H9 (cell line): ENCODE measurements around the gene TMTC1. TPM values are rescaled to one million over a fixed set of nuclear protein-coding genes. Genes with fewer than 3 reads are reported as not detected.

Source experiments
- DNase-seq: peaks from one replicate; pipeline ENCODE4 v3.0.0-alpha.2; 2017
- H2AFZ ChIP-seq: one replicate; pipeline ENCODE4 v1.6.1; 2013; ENCODE audit warnings: mild to moderate bottlenecking, low read length, control low read depth, moderate library complexity
- H2AK5ac ChIP-seq: 2 replicates; pipeline ENCODE4 v1.6.1; 2013; ENCODE audit warnings: low read length, control low read depth, mixed read lengths; ENCODE audit not compliant: insufficient read length
- H2BK120ac ChIP-seq: one replicate; pipeline ENCODE4 v1.6.1; 2013; ENCODE audit warnings: low read depth, mild to moderate bottlenecking, low read length, control low read depth, inconsistent platforms; ENCODE audit not compliant: poor library complexity, severe bottlenecking
- H2BK12ac ChIP-seq: 2 replicates; pipeline ENCODE4 v1.6.1; 2013; ENCODE audit warnings: low read length, control low read depth, mixed read lengths, low read depth; ENCODE audit not compliant: insufficient read length
- H2BK15ac ChIP-seq: 2 replicates; pipeline ENCODE4 v1.6.1; 2013; ENCODE audit warnings: low read depth, low read length, control low read depth
- H2BK20ac ChIP-seq: one replicate; pipeline ENCODE4 v1.6.1; 2013; ENCODE audit warnings: low read depth, mild to moderate bottlenecking, low read length, control low read depth, inconsistent platforms; ENCODE audit not compliant: poor library complexity, severe bottlenecking
- H2BK5ac ChIP-seq: 2 replicates; pipeline ENCODE4 v1.6.1; 2013; ENCODE audit warnings: low read length, control low read depth, mixed read lengths; ENCODE audit not compliant: insufficient read length
- H3K14ac ChIP-seq: 2 replicates; pipeline ENCODE4 v1.6.1; 2013; ENCODE audit warnings: low read length, control low read depth; ENCODE audit not compliant: insufficient read depth
- H3K18ac ChIP-seq: 2 replicates; pipeline ENCODE4 v1.6.1; 2013; ENCODE audit warnings: low read depth, mild to moderate bottlenecking, mixed read lengths, low read length, control low read depth; ENCODE audit not compliant: insufficient read length
- H3K23ac ChIP-seq: 2 replicates; pipeline ENCODE4 v1.6.1; 2013; ENCODE audit warnings: low read length, control low read depth, mixed read lengths, low read depth; ENCODE audit not compliant: insufficient read length
- H3K23me2 ChIP-seq: 2 replicates; pipeline ENCODE4 v1.6.1; 2013; ENCODE audit warnings: low read depth, mild to moderate bottlenecking, mixed read lengths, low read length, control low read depth; ENCODE audit not compliant: insufficient read length, poor library complexity, severe bottlenecking
- H3K27ac ChIP-seq: 2 replicates; pipeline ENCODE4 v1.5.1; 2013; ENCODE audit warnings: low read length, control low read depth, mixed read lengths, low read depth; ENCODE audit not compliant: insufficient read length
- H3K27me3 ChIP-seq: 2 replicates; pipeline ENCODE4 v1.6.1; 2013; ENCODE audit warnings: low read length, control low read depth, inconsistent platforms; ENCODE audit not compliant: insufficient read depth
- H3K4ac ChIP-seq: 2 replicates; pipeline ENCODE4 v1.6.1; 2013; ENCODE audit warnings: low read depth, mild to moderate bottlenecking, control low read depth, inconsistent platforms, low read length, moderate library complexity
- H3K4me1 ChIP-seq: 2 replicates; pipeline ENCODE4 v1.6.1; 2013; ENCODE audit warnings: low read length, control low read depth, inconsistent platforms; ENCODE audit not compliant: insufficient read depth
- H3K4me2 ChIP-seq: 2 replicates; pipeline ENCODE4 v1.6.1; 2013; ENCODE audit warnings: low read length, control low read depth, mixed read lengths; ENCODE audit not compliant: insufficient read length, insufficient read depth
- H3K56ac ChIP-seq: 2 replicates; pipeline ENCODE4 v1.6.1; 2013; ENCODE audit warnings: low read depth, mild to moderate bottlenecking, mixed read lengths, low read length, control low read depth; ENCODE audit not compliant: insufficient read length
- H3K79me1 ChIP-seq: 2 replicates; pipeline ENCODE4 v1.6.1; 2013; ENCODE audit warnings: low read depth, mild to moderate bottlenecking, moderate library complexity, low read length, control low read depth, inconsistent platforms; ENCODE audit not compliant: insufficient read depth, poor library complexity, severe bottlenecking
- H3K79me2 ChIP-seq: 2 replicates; pipeline ENCODE4 v1.6.1; 2013; ENCODE audit warnings: low read length, control low read depth, inconsistent platforms; ENCODE audit not compliant: insufficient read depth
- H3K9ac ChIP-seq: 2 replicates; pipeline ENCODE4 v1.6.1; 2013; ENCODE audit warnings: low read length, control low read depth, mixed read lengths; ENCODE audit not compliant: insufficient read length; ENCODE audit errors: extremely low read depth
- H3K9me3 ChIP-seq: one replicate; pipeline ENCODE4 v1.6.1; 2013; ENCODE audit warnings: low read depth, low read length, inconsistent platforms; ENCODE audit not compliant: control insufficient read depth
- H3T11ph ChIP-seq: one replicate; pipeline ENCODE4 v1.6.1; 2013; ENCODE audit warnings: mild to moderate bottlenecking, low read length, control low read depth, inconsistent platforms
- H4K20me1 ChIP-seq: one replicate; pipeline ENCODE4 v1.6.1; 2013; ENCODE audit not compliant: control insufficient read depth, insufficient read length, insufficient read depth
- H4K5ac ChIP-seq: 2 replicates; pipeline ENCODE4 v1.6.1; 2013; ENCODE audit warnings: low read depth, mild to moderate bottlenecking, mixed read lengths, low read length, control low read depth; ENCODE audit not compliant: insufficient read length
- H4K8ac ChIP-seq: replicated peaks from 2 replicates; pipeline ENCODE4 v1.6.1; 2013; ENCODE audit warnings: low read length, control low read depth, mixed read lengths, low read depth; ENCODE audit not compliant: insufficient read length
- H4K91ac ChIP-seq: 2 replicates; pipeline ENCODE4 v1.6.1; 2013; ENCODE audit warnings: low read depth, mild to moderate bottlenecking, moderate library complexity, mixed read lengths, low read length, control low read depth; ENCODE audit not compliant: insufficient read length
- H3K27ac Mint-ChIP-seq, 3 experiments: 2 replicates in 2 of 3; 3 replicates in 1 of 3; pipeline ENCODE4 v1.8.0; 2020 to 2021; ENCODE audit warnings: mixed read lengths in 3 of 3, mild to moderate bottlenecking in 1 of 3, moderate library complexity in 1 of 3
- H3K27me3 Mint-ChIP-seq: 2 replicates; pipeline ENCODE4 v1.8.0; 2021; ENCODE audit warnings: low read depth, mild to moderate bottlenecking, moderate library complexity, mixed read lengths
- H3K36me3 Mint-ChIP-seq, 3 experiments: 2 replicates in 2 of 3; 3 replicates in 1 of 3; pipeline ENCODE4 v1.8.0; 2020 to 2021; ENCODE audit warnings: low read depth in 3 of 3, mixed read lengths in 3 of 3; ENCODE audit not compliant: insufficient read depth in 1 of 3
- H3K4me1 Mint-ChIP-seq, 2 experiments: 2 replicates each; pipeline ENCODE4 v1.8.0; 2020; ENCODE audit warnings: mixed read lengths in 2 of 2
- H3K4me3 Mint-ChIP-seq, 2 experiments: 2 replicates in 1 of 2; 3 replicates in 1 of 2; pipeline ENCODE4 v1.8.0; 2020 to 2021; ENCODE audit warnings: mild to moderate bottlenecking in 2 of 2, mixed read lengths in 2 of 2, moderate library complexity in 1 of 2
- H3K9me3 Mint-ChIP-seq, 2 experiments: 2 replicates in 1 of 2; 3 replicates in 1 of 2; pipeline ENCODE4 v1.8.0; 2020; ENCODE audit warnings: mild to moderate bottlenecking in 2 of 2, mixed read lengths in 2 of 2, moderate library complexity in 1 of 2
- WGBS: extraction: QIAGEN DNeasy Blood & Tissue Kit; methylation state at CpG from one replicate; pipeline ENCODE4 v1.1.7; 2013; ENCODE audit warnings: missing lambda C conversion rate, low lambda C conversion rate, mixed read lengths; ENCODE audit not compliant: insufficient read length; ENCODE audit errors: extremely low coverage; 5-methylcytosine and 5-hydroxymethylcytosine counted together
- total RNA-seq: library from RNA; stranded (reverse); gene quantifications from 2 replicates; pipeline ENCODE4 v1.2.1, GENCODE V29; 2021
- TF ChIP-seq, protein P1 (sequence below): fragments of 200-600 bp; sonication (generic); conservative IDR thresholded peaks from 3 replicates; pipeline ENCODE4 v1.8.0; 2021; ENCODE audit warnings: antibody characterized with exemption, mild to moderate bottlenecking

Gene TMTC1
- total RNA-seq, 1 experiment from 2014 or later, result 16.1 TPM

DNA sequence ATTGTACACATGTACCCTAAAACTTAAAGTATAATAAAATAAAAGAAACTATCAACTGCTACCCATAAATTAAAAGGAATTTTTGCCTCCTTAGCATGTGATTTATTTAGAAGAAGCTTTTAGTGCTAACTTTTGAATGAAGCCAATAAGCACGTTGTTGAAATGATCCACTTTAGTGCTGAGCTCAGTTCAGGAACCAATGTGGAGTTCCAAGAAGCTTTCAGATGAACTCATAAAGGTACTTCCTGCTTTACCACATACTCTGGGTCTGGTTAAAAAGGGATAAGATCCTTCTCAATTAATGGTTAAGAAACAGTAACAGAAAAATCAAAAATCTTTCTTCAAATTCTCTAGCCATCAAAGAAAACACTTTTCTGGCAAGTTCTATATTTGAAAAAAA lies 39.4 kb downstream of the TMTC1 start:
- no peak overlapping the region for H4K91ac ChIP-seq
- H2AFZ ChIP-seq, result no peak overlapping the region
- no peak overlapping the region for H4K8ac ChIP-seq
- TF ChIP-seq, protein P1, sequence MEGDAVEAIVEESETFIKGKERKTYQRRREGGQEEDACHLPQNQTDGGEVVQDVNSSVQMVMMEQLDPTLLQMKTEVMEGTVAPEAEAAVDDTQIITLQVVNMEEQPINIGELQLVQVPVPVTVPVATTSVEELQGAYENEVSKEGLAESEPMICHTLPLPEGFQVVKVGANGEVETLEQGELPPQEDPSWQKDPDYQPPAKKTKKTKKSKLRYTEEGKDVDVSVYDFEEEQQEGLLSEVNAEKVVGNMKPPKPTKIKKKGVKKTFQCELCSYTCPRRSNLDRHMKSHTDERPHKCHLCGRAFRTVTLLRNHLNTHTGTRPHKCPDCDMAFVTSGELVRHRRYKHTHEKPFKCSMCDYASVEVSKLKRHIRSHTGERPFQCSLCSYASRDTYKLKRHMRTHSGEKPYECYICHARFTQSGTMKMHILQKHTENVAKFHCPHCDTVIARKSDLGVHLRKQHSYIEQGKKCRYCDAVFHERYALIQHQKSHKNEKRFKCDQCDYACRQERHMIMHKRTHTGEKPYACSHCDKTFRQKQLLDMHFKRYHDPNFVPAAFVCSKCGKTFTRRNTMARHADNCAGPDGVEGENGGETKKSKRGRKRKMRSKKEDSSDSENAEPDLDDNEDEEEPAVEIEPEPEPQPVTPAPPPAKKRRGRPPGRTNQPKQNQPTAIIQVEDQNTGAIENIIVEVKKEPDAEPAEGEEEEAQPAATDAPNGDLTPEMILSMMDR, result no peak
- H2AK5ac ChIP-seq, result no peak overlapping the region
- Mint-ChIP-seq H3K27ac (no peak overlapping the region), H3K4me1 (peaks cover 13 to 20% of the 10 kb centered on the region in 2 experiments), H3K27me3 (no peaks in the 10 kb centered on the region), H3K36me3 (peaks cover 7 to 15% (median 11%) of the 10 kb centered on the region in 3 experiments; a peak in 5 of 7 replicates), H3K9me3 (no peaks in the 10 kb centered on the region), H3K4me3 (no peak overlapping the region)
- H3K27me3 ChIP-seq, result no peaks in the 10 kb centered on the region
- H3T11ph ChIP-seq, result no peak overlapping the region
- no peak overlapping the region for H3K56ac ChIP-seq
- no peak overlapping the region for H3K4me2 ChIP-seq
- no peak overlapping the region for H3K14ac ChIP-seq
- no peak for DNase-seq
- no peaks in the 10 kb centered on the region for H3K79me1 ChIP-seq
- no peak overlapping the region for H3K23ac ChIP-seq
- H3K23me2 ChIP-seq, result no peaks in the 10 kb centered on the region
- no peak overlapping the region for H2BK15ac ChIP-seq
- no peaks in the 10 kb centered on the region for H4K20me1 ChIP-seq
- no peaks in the 10 kb centered on the region for H3K79me2 ChIP-seq
- H4K5ac ChIP-seq, result no peak overlapping the region
- no peak overlapping the region for H2BK20ac ChIP-seq
- no peak overlapping the region for H2BK5ac ChIP-seq
- H3K9me3 ChIP-seq, result no peaks in the 10 kb centered on the region
- no peak overlapping the region for H3K9ac ChIP-seq
- no peak overlapping the region for H3K4ac ChIP-seq
- no peak overlapping the region for H2BK12ac ChIP-seq
- no peak overlapping the region for H3K18ac ChIP-seq
- no CpG with 5 or more reads among the region's 1 CpG for WGBS
- H3K27ac ChIP-seq, result no peak overlapping the region
- H2BK120ac ChIP-seq, result no peak overlapping the region
- H3K4me1 ChIP-seq, result no peaks in the 10 kb centered on the region; the same call in 1 of the 2 replicates
